IMR-90 (cell line): ENCODE data around the gene PLRG1. TPM values are rescaled to one million over a fixed set of nuclear protein-coding genes. Genes with fewer than 3 reads are reported as not detected.

Source experiments
- ATAC-seq: fragments of 200-7000 bp; cut with Tn5 transposase; 2 replicates; pipeline ENCODE4 v1.9.1; 2020; ENCODE audit warnings: low read depth, mild to moderate bottlenecking, moderate library complexity
- BruUV-seq: library from RNA; stranded (reverse); fragments of 400-500 nt; replicated peaks from 2 replicates; lab custom pipeline; 2021; lab: Mats Ljungman, UMichigan
- CTCF ChIA-PET: fragments of 300-600 bp; formaldehyde crosslinking; extraction: SDS; loops from one replicate; lab custom pipeline; 2021; ENCODE audit warnings: antibody characterized with exemption; lab: Yijun Ruan, JAX
- POLR2A ChIA-PET: fragments of 300-600 bp; sonication (Branson Sonifier 250); formaldehyde crosslinking; loops from one replicate; lab custom pipeline; 2022; ENCODE audit warnings: antibody characterized with exemption; ENCODE audit not compliant: unreplicated experiment; lab: Charles Lee
- DNase-seq: peaks from one replicate; pipeline ENCODE4 v3.0.0; 2013
- H2AFZ ChIP-seq: replicated peaks from 2 replicates; pipeline ENCODE3; 2013; ENCODE audit warnings: low read length, mild to moderate bottlenecking; ENCODE audit not compliant: poor library complexity
- H2AK5ac ChIP-seq: 2 replicates; pipeline ENCODE4 v1.6.1; 2013; ENCODE audit warnings: low read depth, low read length, inconsistent platforms
- H2AK9ac ChIP-seq: replicated peaks from 2 replicates; pipeline ENCODE3; 2013; ENCODE audit warnings: mild to moderate bottlenecking, low read depth, low read length, moderate library complexity; ENCODE audit not compliant: poor library complexity
- H2BK120ac ChIP-seq: 2 replicates; pipeline ENCODE4 v1.6.1; 2013; ENCODE audit warnings: low read depth, low read length, inconsistent platforms
- H2BK15ac ChIP-seq: 3 replicates; pipeline ENCODE4 v1.6.1; 2013; ENCODE audit warnings: low read depth, low read length, inconsistent platforms
- H2BK20ac ChIP-seq: 2 replicates; pipeline ENCODE4 v1.6.1; 2013; ENCODE audit warnings: low read depth, mild to moderate bottlenecking, inconsistent platforms, low read length, moderate library complexity
- H2BK5ac ChIP-seq: 2 replicates; pipeline ENCODE4 v1.6.1; 2013; ENCODE audit warnings: mild to moderate bottlenecking, low read depth, low read length, inconsistent platforms; ENCODE audit not compliant: poor library complexity, severe bottlenecking
- H3K14ac ChIP-seq: replicated peaks from 2 replicates; pipeline ENCODE4 v1.6.1; 2013; ENCODE audit warnings: low read depth, low read length, inconsistent platforms
- H3K18ac ChIP-seq: 2 replicates; pipeline ENCODE4 v1.6.1; 2013; ENCODE audit warnings: low read depth, low read length, control low read depth
- H3K23ac ChIP-seq: 2 replicates; pipeline ENCODE4 v1.6.1; 2013; ENCODE audit warnings: low read depth, low read length, inconsistent platforms
- H3K27ac ChIP-seq: 2 replicates; pipeline ENCODE4 v1.5.1; 2013; ENCODE audit warnings: mild to moderate bottlenecking, control low read depth, low read length; ENCODE audit not compliant: insufficient read depth
- H3K27me3 ChIP-seq: 2 replicates; pipeline ENCODE4 v1.6.1; 2013; ENCODE audit warnings: low read length; ENCODE audit not compliant: control insufficient read depth, insufficient read depth
- H3K36me3 ChIP-seq: 2 replicates; pipeline ENCODE4 v1.6.1; 2013; ENCODE audit warnings: low read length, mixed read lengths; ENCODE audit not compliant: control insufficient read depth, insufficient read depth
- H3K4ac ChIP-seq: 2 replicates; pipeline ENCODE4 v1.6.1; 2013; ENCODE audit warnings: low read depth, low read length, inconsistent platforms
- H3K4me1 ChIP-seq: 2 replicates; pipeline ENCODE4 v1.6.1; 2013; ENCODE audit warnings: low read length, mixed read lengths; ENCODE audit not compliant: control insufficient read depth, insufficient read depth
- H3K4me2 ChIP-seq: 2 replicates; pipeline ENCODE4 v1.6.1; 2013; ENCODE audit warnings: low read depth, mild to moderate bottlenecking, control low read depth, low read length, moderate library complexity
- H3K4me3 ChIP-seq: 2 replicates; pipeline ENCODE4 v1.5.1; 2013; ENCODE audit warnings: low read depth, mild to moderate bottlenecking, control low read depth, low read length, moderate library complexity; ENCODE audit not compliant: insufficient read depth
- H3K56ac ChIP-seq: 2 replicates; pipeline ENCODE4 v1.6.1; 2013; ENCODE audit warnings: low read length, inconsistent platforms; ENCODE audit not compliant: insufficient read depth; ENCODE audit errors: extremely low read depth
- H3K79me1 ChIP-seq, 2 experiments: 2 replicates each; pipeline ENCODE4 v1.6.1; 2013; ENCODE audit warnings: low read length in 2 of 2, inconsistent platforms in 1 of 2, low read depth in 1 of 2
- H3K9ac ChIP-seq: 2 replicates; pipeline ENCODE4 v1.6.1; 2013; ENCODE audit warnings: low read depth, low read length, control low read depth
- H3K9me1 ChIP-seq: 2 replicates; pipeline ENCODE4 v1.6.1; 2013; ENCODE audit warnings: low read length, inconsistent platforms; ENCODE audit not compliant: insufficient read depth
- H3K9me3 ChIP-seq: 2 replicates; pipeline ENCODE4 v1.6.1; 2013; ENCODE audit warnings: low read length; ENCODE audit not compliant: control insufficient read depth, insufficient read depth
- H4K20me1 ChIP-seq: 2 replicates; pipeline ENCODE4 v1.6.1; 2013; ENCODE audit warnings: low read length, inconsistent platforms; ENCODE audit not compliant: insufficient read depth
- H4K5ac ChIP-seq: 2 replicates; pipeline ENCODE4 v1.6.1; 2013; ENCODE audit warnings: mild to moderate bottlenecking, low read depth, low read length, control low read depth
- H4K8ac ChIP-seq, 2 experiments: 2 replicates each; pipeline ENCODE4 v1.6.1; 2013; ENCODE audit warnings: low read depth in 2 of 2, low read length in 2 of 2, control low read depth in 1 of 2, inconsistent platforms in 1 of 2
- H4K91ac ChIP-seq: 2 replicates; pipeline ENCODE4 v1.6.1; 2013; ENCODE audit warnings: low read depth, low read length, inconsistent platforms; ENCODE audit not compliant: insufficient read depth
- ELK1 ChIP-seq: fragments of 150-350 bp; IDR thresholded peaks from 2 replicates; pipeline ENCODE4 v1.6.1; 2016; ENCODE audit warnings: low read depth, mild to moderate bottlenecking, low read length, moderate library complexity, borderline replicate concordance
- MXI1 ChIP-seq: IDR thresholded peaks from 2 replicates; pipeline ENCODE4 v1.6.1; 2012; ENCODE audit warnings: low read depth, mild to moderate bottlenecking, low read length, moderate library complexity, borderline replicate concordance
- WGBS, 2 experiments: methylation state at CpG; one replicate each; pipeline versions ENCODE4 v1.1.5 to v1.1.7; 2013; ENCODE audit warnings: missing lambda C conversion rate in 2 of 2; ENCODE audit not compliant: insufficient read length in 1 of 2; ENCODE audit errors: extremely low coverage in 2 of 2; 5-methylcytosine and 5-hydroxymethylcytosine counted together
- dilution Hi-C: fragments of 300-500 bp; cut with HindIII; formaldehyde crosslinking; loops from one replicate; pipeline ENCODE4 v1.14.3; 2018; ENCODE audit warnings: low sequenced_read_pairs; ENCODE audit not compliant: unreplicated experiment
- in situ Hi-C: fragments of 300-500 bp; cut with MboI; formaldehyde crosslinking; loops from 3 replicates; pipeline ENCODE4 v1.14.3; 2019; ENCODE audit warnings: low sequenced_read_pairs, inconsistent platforms, mixed read lengths
- intact Hi-C: fragments of 100-400 bp; cut with micrococcal nuclease; formaldehyde crosslinking; loops from 2 replicates; pipeline ENCODE4 v1.10.0; 2022
- polyA plus RNA-seq, 3 experiments: library from polyadenylated mRNA; depleted of rRNA; stranded (reverse); fragments of >200 nt; gene quantifications; 2 replicates each; pipeline ENCODE4 v1.2.3, GENCODE V29; 2012; ENCODE audit warnings: low replicate concordance in 1 of 3
- total RNA-seq: library from RNA; depleted of rRNA; stranded (reverse); fragments of >200 nt; gene quantifications from 2 replicates; pipeline ENCODE4 v1.2.3, GENCODE V29; 2012

PLRG1 gene
- total and polyA plus RNA-seq, 2 of the 4 experiments (the other 2 are of a cell fraction) = 76.1 to 200 TPM

- H3K4me3 ChIP-seq = no peak overlapping the region
- intact Hi-C loops = no loop called here
Observed at GRCh38 chr4:154565704-154566103, 15.5 kb upstream of the PLRG1 start.

More at GRCh38 chr4:154565704-154566103, 15.5 kb upstream of the PLRG1 start:
- Histone ChIP-seq H3K9me1 (no peaks in the 10 kb centered on the region), H2BK20ac (no peak overlapping the region), H2BK120ac (no peak overlapping the region), H2BK15ac (no peak overlapping the region), H3K14ac (no peak overlapping the region), H2BK5ac (no peak overlapping the region), H2AK5ac (no peak overlapping the region), H3K27me3 (no peaks in the 10 kb centered on the region; the same call in 1 of the 2 replicates), H3K9me3 (no peaks in the 10 kb centered on the region), H3K27ac (no peak overlapping the region), H4K5ac (no peak overlapping the region), H3K9ac (no peak overlapping the region), H3K36me3 (no peaks in the 10 kb centered on the region), H3K4ac (no peak overlapping the region), H4K91ac (no peak overlapping the region), H2AFZ (no peak overlapping the region), H3K4me1 (no peaks in the 10 kb centered on the region; the same call in 1 of the 2 replicates), H3K18ac (no peak overlapping the region), H4K20me1 (no peaks in the 10 kb centered on the region), H3K4me2 (no peak overlapping the region), H3K23ac (no peak overlapping the region), H2AK9ac (no peak overlapping the region), H3K56ac (no peak overlapping the region), H3K79me1 (no peaks in the 10 kb centered on the region), H4K8ac (no peak overlapping the region)
- dilution Hi-C loops (no loop called here), in situ Hi-C loops (loop anchor here (25.0 kb wide), 1 partner anchor 797 kb away; no protein-coding TSS in a partner anchor)
- DNase-seq (no peak), ATAC-seq (no peak)
- BruUV-seq = no TSS peak
- no CpG with 5 or more reads among the region's 6 CpGs for WGBS, 2 experiments
- POLR2A ChIA-PET = no interaction called here
- TF ChIP-seq MXI1 = no peak
- no peak for TF ChIP-seq ELK1
- CTCF ChIA-PET = interaction anchor here (1.2 to 2.0 kb wide), 2 partner anchors 53 to 156 kb away, joined by 3 to 5 read pairs; no protein-coding TSS in a partner anchor
